NT2/D1 (cell line): Measurements from ENCODE around the gene AFF3.

ENCODE experiments used
- SUZ12 ChIP-seq: IDR thresholded peaks from 2 replicates; pipeline ENCODE4 v1.6.1; 2011; ENCODE audit not compliant: insufficient read length, insufficient read depth; ENCODE audit errors: extremely low read depth
- YY1 ChIP-seq: IDR thresholded peaks from 2 replicates; pipeline ENCODE4 v1.6.1; 2011; ENCODE audit not compliant: insufficient read length, insufficient read depth
- ZNF274 ChIP-seq: IDR thresholded peaks from 2 replicates; pipeline ENCODE4 v1.6.1; 2011; ENCODE audit warnings: mild to moderate bottlenecking, low read depth, low read length

- TF ChIP-seq ZNF274: no peak
- TF ChIP-seq YY1: no peak
- TF ChIP-seq SUZ12: no peak
Observed at GRCh38 chr2:100185516-100185915, 43.1 kb upstream of the AFF3 start.
